HG03175 (cell line): Measurements from ENCODE around the gene USO1.
A peak's percentile ranks its signal among the peaks of the same experiment; 100 is the strongest.
"Not testable (repeated sequence)": the region's sequence is repeated elsewhere in the genome, so short reads cannot be mapped to it uniquely, and the experiment has no call there.

Experiments
- ATAC-seq: cut with Tn5 transposase; IDR thresholded peaks from one replicate; pipeline ENCODE4 v1.9.1; 2021; ENCODE audit warnings: mild to moderate bottlenecking, moderate library complexity; ENCODE audit not compliant: unreplicated experiment

Gene USO1

GRCh38 chr4:75724066-75724866, at the start of gene USO1:
USO1 (plus strand) TSS chr4:75724577; CDS start chr4:75724820, 243 bp downstream.
- peak; percentile 89 for ATAC-seq

GRCh38 chr4:75675004-75675531, 49.3 kb upstream of the USO1 start:
- ATAC-seq = no peak

- no peak for ATAC-seq
These were observed 45.9 kb upstream of the USO1 start for GRCh38 chr4:75678473-75678872.

- no peak for ATAC-seq
These were observed 45.4 kb upstream of the USO1 start for GRCh38 chr4:75678965-75679364.

- no peak for ATAC-seq
These were observed 44.4 kb upstream of the USO1 start for GRCh38 chr4:75679876-75680575.

- ATAC-seq = no peak
These were observed 40.8 kb upstream of the USO1 start for GRCh38 chr4:75683482-75684155.

- ATAC-seq = no peak
These were observed 38.7 kb upstream of the USO1 start for GRCh38 chr4:75685546-75686189.

- ATAC-seq = no peak
These were observed 38.0 kb upstream of the USO1 start for GRCh38 chr4:75686346-75686745.

GRCh38 chr4:75687125-75687524, 37.3 kb upstream of the USO1 start:
- not testable (repeated sequence) for ATAC-seq

GRCh38 chr4:75692066-75692465, 32.3 kb upstream of the USO1 start:
- ATAC-seq = not testable (repeated sequence)

- peak; percentile 38 for ATAC-seq
These were observed 28.3 kb upstream of the USO1 start for GRCh38 chr4:75696071-75696470.

- ATAC-seq = no peak
These were observed 27.8 kb upstream of the USO1 start for GRCh38 chr4:75696581-75696980.

GRCh38 chr4:75698162-75698962, 26.0 kb upstream of the USO1 start:
- ATAC-seq = peak; percentile 93

- peak; percentile 45 for ATAC-seq
These were observed 25.5 kb upstream of the USO1 start for GRCh38 chr4:75698963-75699228.

GRCh38 chr4:75699299-75699698, 25.1 kb upstream of the USO1 start:
- peak; percentile 14 for ATAC-seq

- no peak for ATAC-seq
These were observed 21.4 kb upstream of the USO1 start for GRCh38 chr4:75702919-75703411.

GRCh38 chr4:75705198-75705977, 19.0 kb upstream of the USO1 start:
- ATAC-seq = no peak

- ATAC-seq = peak; percentile 83
These were observed 16.1 kb upstream of the USO1 start for GRCh38 chr4:75708218-75708691.

GRCh38 chr4:75710246-75710645, 14.1 kb upstream of the USO1 start:
- no peak for ATAC-seq
